NB4 (cell line): ENCODE measurements around the gene IL22RA1.

Experiments
- DNase-seq: peaks from one replicate; pipeline ENCODE4 v3.0.0; 2010; ENCODE audit warnings: low read depth
- H3K4me3 ChIP-seq: one replicate; pipeline ENCODE4 v1.5.1; 2011; ENCODE audit warnings: mild to moderate bottlenecking, low read depth, low read length, moderate library complexity
- MAX ChIP-seq: IDR thresholded peaks from 2 replicates; pipeline ENCODE4 v1.6.1; 2011; ENCODE audit warnings: low read depth, low read length
- MYC ChIP-seq: IDR thresholded peaks from 2 replicates; pipeline ENCODE4 v1.6.1; 2011; ENCODE audit warnings: low read depth, low read length
- POLR2A ChIP-seq: IDR thresholded peaks from 2 replicates; pipeline ENCODE4 v1.6.1; 2011; ENCODE audit warnings: mild to moderate bottlenecking; ENCODE audit not compliant: insufficient read length; ENCODE audit errors: extremely low read depth
- TF ChIP-seq, protein P1 (sequence below): IDR thresholded peaks from one replicate; pipeline ENCODE4 v1.5.1; 2012; ENCODE audit warnings: low read depth, low read length

Gene IL22RA1

DNA sequence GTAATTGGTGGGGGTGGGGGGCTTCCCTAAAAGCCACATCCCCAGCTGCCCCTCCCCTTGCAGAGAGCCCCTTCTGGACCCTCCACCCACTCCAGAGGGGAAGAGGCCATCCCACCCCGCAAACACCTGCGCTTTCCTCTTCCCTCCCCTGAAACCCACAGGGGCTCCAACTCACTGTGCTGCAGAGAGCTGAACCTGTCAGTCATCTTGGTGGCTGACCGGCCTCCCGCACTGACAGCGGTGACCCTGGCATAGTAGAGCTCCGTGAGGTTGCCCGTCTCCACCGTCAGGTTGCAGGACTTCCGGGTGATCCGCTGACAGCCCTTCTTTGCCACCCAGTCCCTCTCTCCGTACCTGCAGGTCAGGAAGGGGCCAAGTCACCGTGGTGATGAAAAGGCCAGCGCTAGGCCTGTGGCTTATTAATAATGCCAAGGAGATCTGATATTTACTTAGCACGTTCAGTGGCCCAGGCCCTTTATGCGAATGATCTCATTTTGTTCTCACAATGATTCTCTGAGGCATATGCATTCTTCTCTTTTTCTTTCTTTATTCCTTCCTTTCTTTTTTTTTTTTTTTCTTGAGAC is 5.9 kb downstream of the IL22RA1 start:
- TF ChIP-seq, protein P1, sequence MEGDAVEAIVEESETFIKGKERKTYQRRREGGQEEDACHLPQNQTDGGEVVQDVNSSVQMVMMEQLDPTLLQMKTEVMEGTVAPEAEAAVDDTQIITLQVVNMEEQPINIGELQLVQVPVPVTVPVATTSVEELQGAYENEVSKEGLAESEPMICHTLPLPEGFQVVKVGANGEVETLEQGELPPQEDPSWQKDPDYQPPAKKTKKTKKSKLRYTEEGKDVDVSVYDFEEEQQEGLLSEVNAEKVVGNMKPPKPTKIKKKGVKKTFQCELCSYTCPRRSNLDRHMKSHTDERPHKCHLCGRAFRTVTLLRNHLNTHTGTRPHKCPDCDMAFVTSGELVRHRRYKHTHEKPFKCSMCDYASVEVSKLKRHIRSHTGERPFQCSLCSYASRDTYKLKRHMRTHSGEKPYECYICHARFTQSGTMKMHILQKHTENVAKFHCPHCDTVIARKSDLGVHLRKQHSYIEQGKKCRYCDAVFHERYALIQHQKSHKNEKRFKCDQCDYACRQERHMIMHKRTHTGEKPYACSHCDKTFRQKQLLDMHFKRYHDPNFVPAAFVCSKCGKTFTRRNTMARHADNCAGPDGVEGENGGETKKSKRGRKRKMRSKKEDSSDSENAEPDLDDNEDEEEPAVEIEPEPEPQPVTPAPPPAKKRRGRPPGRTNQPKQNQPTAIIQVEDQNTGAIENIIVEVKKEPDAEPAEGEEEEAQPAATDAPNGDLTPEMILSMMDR: no peak
- no peak for TF ChIP-seq POLR2A
- no peak for TF ChIP-seq MYC
- no peak for TF ChIP-seq MAX
- no peak for DNase-seq
- H3K4me3 ChIP-seq: no peak overlapping the region

GRCh38 chr1:24134376-24134775 is 8.6 kb downstream of the IL22RA1 start:
- H3K4me3 ChIP-seq: no peak overlapping the region
- DNase-seq: no peak
- TF ChIP-seq MAX (no peak), MYC (no peak), POLR2A (no peak)
- TF ChIP-seq, protein P1: no peak

DNA sequence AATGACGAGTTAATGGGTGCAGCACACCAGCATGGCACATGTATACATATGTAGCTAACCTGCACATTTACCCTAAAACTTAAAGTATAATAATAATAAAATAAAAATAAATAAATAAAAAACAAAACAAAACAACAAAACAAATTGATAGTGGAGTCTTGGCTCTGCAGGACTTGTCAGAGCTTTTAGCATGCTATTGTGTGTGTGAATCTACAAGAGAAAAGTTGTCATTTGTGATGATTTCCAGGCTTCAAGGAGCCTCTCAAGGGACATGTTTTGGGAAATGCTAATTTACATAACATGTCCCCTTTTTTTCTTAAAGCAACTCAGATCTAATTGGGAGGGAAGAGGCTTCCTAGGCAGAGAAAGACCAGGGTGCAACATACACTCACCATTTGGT is 9.1 kb downstream of the IL22RA1 start:
- TF ChIP-seq, protein P1: no peak
- TF ChIP-seq MAX (no peak), POLR2A (no peak), MYC (no peak)
- no peak overlapping the region for H3K4me3 ChIP-seq
- DNase-seq: no peak

DNA sequence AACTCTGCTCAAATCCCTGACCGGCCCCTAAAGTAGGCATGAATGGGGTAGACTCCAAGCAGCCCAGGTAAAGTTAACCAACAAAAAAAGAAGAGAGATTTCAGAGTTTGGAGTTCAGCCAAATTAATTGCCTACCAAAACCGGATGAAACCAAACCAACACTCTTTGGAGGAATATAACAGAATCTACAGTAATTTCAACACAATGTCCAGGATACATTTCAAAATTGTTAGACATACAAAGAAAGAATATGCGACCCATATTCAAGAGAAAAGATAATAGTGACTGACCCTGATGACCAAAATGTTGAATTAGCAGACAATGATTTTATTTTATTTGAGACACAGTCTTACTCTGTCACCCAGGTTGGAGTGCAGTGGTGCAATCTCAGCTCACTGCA is 12.6 kb downstream of the IL22RA1 start:
- TF ChIP-seq POLR2A: no peak
- DNase-seq: no peak
- no peak overlapping the region for H3K4me3 ChIP-seq

DNA sequence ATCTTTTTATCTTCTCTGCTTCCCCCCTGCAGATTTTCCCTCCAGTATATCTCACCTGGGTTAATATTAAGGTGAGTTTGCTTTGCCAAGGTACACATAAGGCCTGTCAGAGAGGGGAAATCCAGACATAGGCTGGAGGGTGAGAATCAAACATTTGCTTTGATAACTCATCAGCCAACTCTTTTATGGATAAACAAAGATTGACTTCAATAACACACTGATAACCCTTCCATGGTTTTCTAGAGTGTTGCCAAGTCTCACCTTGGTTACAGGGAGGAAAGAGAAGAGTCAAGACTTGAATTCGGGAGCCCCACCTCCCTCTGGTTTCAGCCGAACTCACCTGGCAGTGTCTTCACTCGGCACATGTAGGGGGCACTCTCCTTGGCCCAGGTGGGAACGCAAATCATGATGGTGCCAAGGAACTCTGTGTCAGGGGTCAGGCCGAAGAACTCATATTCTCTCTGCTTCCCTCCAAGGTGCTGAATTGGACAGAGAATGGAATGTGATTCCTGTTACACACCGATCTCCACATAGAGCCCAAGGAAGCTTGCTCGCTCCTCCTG is 15.1 kb downstream of the IL22RA1 start:
- no peak for DNase-seq
- TF ChIP-seq, protein P1: no peak
- TF ChIP-seq MYC: no peak
- no peak for TF ChIP-seq POLR2A
- no peak for TF ChIP-seq MAX

DNA sequence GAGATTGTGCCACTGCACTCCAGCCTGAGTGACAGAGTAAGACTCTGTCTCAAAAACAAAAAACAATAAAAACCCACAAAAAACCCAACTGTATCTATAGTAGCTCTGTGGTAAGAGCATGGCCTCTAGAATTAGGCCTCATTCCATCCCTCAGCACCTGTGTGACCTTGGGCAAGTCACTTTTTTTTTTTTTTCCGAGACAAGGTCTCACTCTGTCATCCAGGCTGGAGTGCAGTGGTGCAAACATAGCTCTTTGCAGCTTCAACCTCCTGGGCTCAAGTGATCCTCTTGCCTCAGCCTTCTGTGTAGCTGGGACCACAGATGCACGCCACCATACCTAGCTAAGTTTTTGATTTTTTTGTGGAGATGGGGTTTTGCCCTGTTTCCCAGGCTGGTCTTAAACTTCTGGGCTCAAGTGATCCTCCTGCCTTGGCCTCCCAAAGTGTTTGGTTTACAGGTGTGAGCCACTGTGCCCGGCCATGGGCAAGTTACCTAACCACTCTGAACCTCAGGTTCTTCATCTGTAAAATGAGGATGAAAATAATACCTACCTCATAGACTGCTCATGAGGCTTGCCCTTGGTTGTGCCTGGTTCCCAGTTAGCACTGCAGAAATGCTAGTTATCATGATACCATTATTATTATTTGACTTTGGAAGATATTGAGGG is 15.7 kb downstream of the IL22RA1 start:
- H3K4me3 ChIP-seq: no peak overlapping the region
- DNase-seq: no peak
- no peak for TF ChIP-seq MAX
- no peak for TF ChIP-seq MYC
- no peak for TF ChIP-seq POLR2A
- TF ChIP-seq, protein P1: no peak

More for the DNA sequence above, 15.1 kb downstream of the IL22RA1 start:
- no peak overlapping the region for H3K4me3 ChIP-seq
